Raji (cell line): Measurements from ENCODE around the gene GPR63.

ENCODE experiments used
- POLR2A ChIP-seq: IDR thresholded peaks from 2 replicates; pipeline ENCODE4 v1.6.1; 2011; ENCODE audit warnings: low read depth, low read length, control low read depth; ENCODE audit not compliant: insufficient read depth

Gene GPR63

GRCh38 chr6:96789871-96790270 is 47.4 kb downstream of the GPR63 start:
- TF ChIP-seq POLR2A, result no peak

- no peak for TF ChIP-seq POLR2A
Measured at GRCh38 chr6:96787846-96788580, 49.3 kb downstream of the GPR63 start.

- TF ChIP-seq POLR2A, result no peak
Measured at GRCh38 chr6:96786336-96786735, 50.9 kb downstream of the GPR63 start.

- TF ChIP-seq POLR2A, result no peak
Measured at GRCh38 chr6:96784650-96785049, 52.6 kb downstream of the GPR63 start.

- TF ChIP-seq POLR2A, result no peak
Measured at GRCh38 chr6:96783307-96783706, 54.0 kb downstream of the GPR63 start.

GRCh38 chr6:96781557-96781956 is 55.7 kb downstream of the GPR63 start:
- TF ChIP-seq POLR2A, result no peak

- no peak for TF ChIP-seq POLR2A
Measured at GRCh38 chr6:96777113-96777512, 60.2 kb downstream of the GPR63 start.

- TF ChIP-seq POLR2A, result no peak
Measured at GRCh38 chr6:96775727-96776400, 61.4 kb downstream of the GPR63 start.

GRCh38 chr6:96766769-96767168 is 70.5 kb downstream of the GPR63 start:
- TF ChIP-seq POLR2A, result no peak

- TF ChIP-seq POLR2A, result no peak
Measured at GRCh38 chr6:96762599-96762998, 74.7 kb downstream of the GPR63 start.

- TF ChIP-seq POLR2A, result no peak
Measured at GRCh38 chr6:96761794-96762193, 75.5 kb downstream of the GPR63 start.

- TF ChIP-seq POLR2A, result no peak
Measured at GRCh38 chr6:96760153-96760687, 77.1 kb downstream of the GPR63 start.

- no peak for TF ChIP-seq POLR2A
Measured at GRCh38 chr6:96755096-96755495, 82.2 kb downstream of the GPR63 start.

GRCh38 chr6:96749891-96750290 is 87.4 kb downstream of the GPR63 start:
- TF ChIP-seq POLR2A, result no peak
